Stimulated activated CD8-positive, alpha-beta memory T cell treated with anti-CD3 and anti-CD28 coated beads, Interleukin-15, amount 100 ng/mL, for 1 hour (primary cell): ENCODE data around the gene PCMT1.
"Not testable (repeated sequence)": the region's sequence is repeated elsewhere in the genome, so short reads cannot be mapped to it uniquely, and the experiment has no call there.

Source experiments
- DNase-seq: peaks from one replicate; pipeline ENCODE4 v3.0.0-alpha.2; 2020; ENCODE audit warnings: low read depth

Gene PCMT1

GRCh38 chr6:149820506-149820905 is 71.0 kb downstream of the PCMT1 start:
- no peak for DNase-seq

- DNase-seq: no peak
Measured at GRCh38 chr6:149821492-149821891, 72.0 kb downstream of the PCMT1 start.

GRCh38 chr6:149823013-149823412 is 73.5 kb downstream of the PCMT1 start:
- no peak for DNase-seq

GRCh38 chr6:149825292-149825691 is 75.8 kb downstream of the PCMT1 start:
- DNase-seq: no peak

GRCh38 chr6:149830731-149831307 is 81.3 kb downstream of the PCMT1 start:
- DNase-seq: no peak

- DNase-seq: no peak
Measured at GRCh38 chr6:149831308-149831820, 81.8 kb downstream of the PCMT1 start.

- DNase-seq: no peak
Measured at GRCh38 chr6:149833651-149834050, 84.1 kb downstream of the PCMT1 start.

- DNase-seq: peak; percentile 63
Measured at GRCh38 chr6:149834513-149835481, 85.3 kb downstream of the PCMT1 start.

GRCh38 chr6:149840345-149841075 is 91.0 kb downstream of the PCMT1 start:
- DNase-seq: no peak

GRCh38 chr6:149842331-149842730 is 92.8 kb downstream of the PCMT1 start:
- no peak for DNase-seq

GRCh38 chr6:149843051-149843633 is 93.6 kb downstream of the PCMT1 start:
- DNase-seq: no peak

GRCh38 chr6:149844036-149844435 is 94.5 kb downstream of the PCMT1 start:
- DNase-seq: not testable (repeated sequence)

- no peak for DNase-seq
Measured at GRCh38 chr6:149844480-149844879, 94.9 kb downstream of the PCMT1 start.

GRCh38 chr6:149845549-149845948 is 96.0 kb downstream of the PCMT1 start:
- no peak for DNase-seq

GRCh38 chr6:149846321-149846720 is 96.8 kb downstream of the PCMT1 start:
- DNase-seq: no peak

- DNase-seq: no peak
Measured at GRCh38 chr6:149847939-149848267, 98.4 kb downstream of the PCMT1 start.

GRCh38 chr6:149848343-149848742 is 98.8 kb downstream of the PCMT1 start:
- DNase-seq: not testable (repeated sequence)

GRCh38 chr6:149851461-149852110 is 102.0 kb downstream of the PCMT1 start:
- DNase-seq: no peak

- DNase-seq: no peak
Measured at GRCh38 chr6:149852180-149852579, 102.6 kb downstream of the PCMT1 start.

GRCh38 chr6:149852881-149853280 is 103.3 kb downstream of the PCMT1 start:
- DNase-seq: no peak

- not testable (repeated sequence) for DNase-seq
Measured at GRCh38 chr6:149854017-149854416, 104.5 kb downstream of the PCMT1 start.

GRCh38 chr6:149854532-149854931 is 105.0 kb downstream of the PCMT1 start:
- no peak for DNase-seq
